Liver (tissue), 9 donors: ENCODE results near the gene AIF1. TPM values are rescaled to one million over a fixed set of nuclear protein-coding genes. Genes with fewer than 3 reads are reported as not detected.

Experiments used
- DNase-seq: peaks from one replicate; pipeline ENCODE4 v3.0.0-alpha.2; 2017; ENCODE audit warnings: low spot score
- H3K27ac ChIP-seq, 2 donors: one replicate each; pipeline ENCODE4 v1.7.0; 2013; ENCODE audit warnings: inconsistent platforms in 2 of 2, low read length in 2 of 2, control low read depth in 1 of 2, low read depth in 1 of 2, mild to moderate bottlenecking in 1 of 2
- H3K27me3 ChIP-seq, 4 donors: one replicate each; pipeline versions ENCODE4 v1.6.1 to v1.7.0; 2013; ENCODE audit warnings: low read length in 3 of 4, inconsistent platforms in 1 of 4, mild to moderate bottlenecking in 1 of 4, moderate library complexity in 1 of 4; ENCODE audit not compliant: control insufficient read depth in 4 of 4, insufficient read depth in 4 of 4
- H3K36me3 ChIP-seq, 4 donors: one replicate each; pipeline versions ENCODE4 v1.6.1 to v1.7.0; 2013; ENCODE audit warnings: low read length in 3 of 4, mild to moderate bottlenecking in 3 of 4, low read depth in 1 of 4, moderate library complexity in 1 of 4; ENCODE audit not compliant: control insufficient read depth in 4 of 4, insufficient read depth in 3 of 4
- H3K4me1 ChIP-seq, 4 donors: one replicate each; pipeline versions ENCODE4 v1.6.1 to v1.7.0; 2013; ENCODE audit warnings: low read length in 3 of 4, mild to moderate bottlenecking in 3 of 4, moderate library complexity in 1 of 4; ENCODE audit not compliant: control insufficient read depth in 4 of 4, insufficient read depth in 4 of 4
- H3K4me3 ChIP-seq, 3 donors: one replicate each; pipeline versions ENCODE4 v1.6.1 to v1.7.0; 2013; ENCODE audit warnings: low read length in 3 of 3, control low read depth in 1 of 3, low read depth in 1 of 3, mild to moderate bottlenecking in 1 of 3
- H3K9ac ChIP-seq, 2 donors: one replicate each; pipeline ENCODE4 v1.7.0; 2013; ENCODE audit warnings: low read length in 2 of 2, mild to moderate bottlenecking in 2 of 2, moderate library complexity in 2 of 2, control low read depth in 1 of 2, low read depth in 1 of 2
- H3K9me3 ChIP-seq, 4 donors: one replicate each; pipeline versions ENCODE4 v1.6.1 to v1.7.0; 2013; ENCODE audit warnings: low read length in 3 of 4; ENCODE audit not compliant: control insufficient read depth in 4 of 4
- EGR1 ChIP-seq, 2 donors: IDR thresholded peaks; 2 replicates each; pipeline ENCODE4 v1.6.1; 2016 to 2018; ENCODE audit warnings: antibody characterized with exemption in 2 of 2, low read depth in 2 of 2
- FOXA2 ChIP-seq: IDR thresholded peaks from 2 replicates; pipeline ENCODE4 v1.6.1; 2016; ENCODE audit warnings: antibody characterized with exemption
- GABPA ChIP-seq, 2 donors: IDR thresholded peaks in 1 of 2; conservative IDR thresholded peaks in 1 of 2; 2 replicates each; pipeline ENCODE4 v1.6.1; 2016; ENCODE audit warnings: antibody characterized with exemption in 2 of 2, mild to moderate bottlenecking in 1 of 2, moderate library complexity in 1 of 2
- HNF4A ChIP-seq, 2 donors: conservative IDR thresholded peaks; 2 replicates each; pipeline ENCODE4 v1.6.1; 2016; ENCODE audit warnings: antibody characterized with exemption in 2 of 2, mild to moderate bottlenecking in 2 of 2
- HNF4G ChIP-seq: IDR thresholded peaks from 2 replicates; pipeline ENCODE4 v1.6.1; 2016; ENCODE audit warnings: antibody characterized with exemption
- JUND ChIP-seq, 2 donors: IDR thresholded peaks; 2 replicates each; pipeline ENCODE4 v1.6.1; 2016; ENCODE audit warnings: antibody characterized with exemption in 2 of 2
- NR2F2 ChIP-seq: IDR thresholded peaks from 2 replicates; pipeline ENCODE4 v1.6.1; 2016; ENCODE audit warnings: antibody characterized with exemption
- RAD21 ChIP-seq, 2 donors: IDR thresholded peaks; 2 replicates each; pipeline ENCODE4 v1.6.1; 2016; ENCODE audit warnings: antibody characterized with exemption in 2 of 2, mild to moderate bottlenecking in 2 of 2
- RXRA ChIP-seq, 2 donors: IDR thresholded peaks; 2 replicates each; pipeline ENCODE4 v1.6.1; 2017 to 2018; ENCODE audit warnings: antibody characterized with exemption in 2 of 2, mild to moderate bottlenecking in 1 of 2
- SP1 ChIP-seq: IDR thresholded peaks from 2 replicates; pipeline ENCODE4 v1.6.1; 2018; ENCODE audit warnings: antibody characterized with exemption, mild to moderate bottlenecking
- TAF1 ChIP-seq: conservative IDR thresholded peaks from 2 replicates; pipeline ENCODE4 v1.6.1; 2016; ENCODE audit warnings: antibody characterized with exemption, mild to moderate bottlenecking
- YY1 ChIP-seq: IDR thresholded peaks from 2 replicates; pipeline ENCODE4 v1.6.1; 2016; ENCODE audit warnings: antibody characterized with exemption, mild to moderate bottlenecking
- WGBS: extraction: QIAGEN DNeasy Blood & Tissue Kit; methylation state at CpG from one replicate; pipeline ENCODE4 v1.1.7; 2013; 5-methylcytosine and 5-hydroxymethylcytosine counted together
- polyA plus RNA-seq, 2 donors: library from polyadenylated mRNA; stranded (reverse) in 1 of 2; unstranded in 1 of 2; fragments of 200-250 nt in 1 of 2; fragments of >200 nt in 1 of 2; fragmentation: Nextera tagmentation in 1 of 2; extraction: Ambion mirVana in 1 of 2; gene quantifications; one replicate each; pipeline versions ENCODE4 v1.2.1 to v1.2.3, GENCODE V29; 2013 to 2015
- total RNA-seq, 2 donors: library from RNA; depleted of rRNA; stranded (reverse); fragments of >200 nt; gene quantifications; one replicate each; pipeline ENCODE4 v1.2.3, GENCODE V29; 2014
- TF ChIP-seq, protein P1 (sequence below): IDR thresholded peaks from 2 replicates; pipeline ENCODE4 v1.6.1; 2016; ENCODE audit warnings: antibody characterized with exemption
- TF ChIP-seq, protein P2 (sequence below): IDR thresholded peaks from 2 replicates; pipeline ENCODE4 v1.6.1; 2016; ENCODE audit warnings: antibody characterized with exemption
- TF ChIP-seq, protein P3 (sequence below): IDR thresholded peaks from 2 replicates; pipeline ENCODE4 v1.6.1; 2016; ENCODE audit warnings: antibody characterized with exemption
- TF ChIP-seq, protein P4 (sequence below): IDR thresholded peaks from 2 replicates; pipeline ENCODE4 v1.6.1; 2016; ENCODE audit warnings: antibody characterized with exemption, mild to moderate bottlenecking
- TF ChIP-seq, protein P5 (sequence below): fragments of 150-350 bp; IDR thresholded peaks from 2 replicates; pipeline ENCODE4 v1.5.1; 2017; ENCODE audit warnings: improper control_type of control experiment, low read depth, low read length; ENCODE audit not compliant: missing input control
- donor health status: healthy.
- donor health status: healthy.
- donor health status: healthy.
- donor health status: healthy.
- donor health status: healthy.

The AIF1 gene
- total and polyA plus RNA-seq, 4 donors, result 12.2 to 46.8 (median 26.7) TPM

DNA sequence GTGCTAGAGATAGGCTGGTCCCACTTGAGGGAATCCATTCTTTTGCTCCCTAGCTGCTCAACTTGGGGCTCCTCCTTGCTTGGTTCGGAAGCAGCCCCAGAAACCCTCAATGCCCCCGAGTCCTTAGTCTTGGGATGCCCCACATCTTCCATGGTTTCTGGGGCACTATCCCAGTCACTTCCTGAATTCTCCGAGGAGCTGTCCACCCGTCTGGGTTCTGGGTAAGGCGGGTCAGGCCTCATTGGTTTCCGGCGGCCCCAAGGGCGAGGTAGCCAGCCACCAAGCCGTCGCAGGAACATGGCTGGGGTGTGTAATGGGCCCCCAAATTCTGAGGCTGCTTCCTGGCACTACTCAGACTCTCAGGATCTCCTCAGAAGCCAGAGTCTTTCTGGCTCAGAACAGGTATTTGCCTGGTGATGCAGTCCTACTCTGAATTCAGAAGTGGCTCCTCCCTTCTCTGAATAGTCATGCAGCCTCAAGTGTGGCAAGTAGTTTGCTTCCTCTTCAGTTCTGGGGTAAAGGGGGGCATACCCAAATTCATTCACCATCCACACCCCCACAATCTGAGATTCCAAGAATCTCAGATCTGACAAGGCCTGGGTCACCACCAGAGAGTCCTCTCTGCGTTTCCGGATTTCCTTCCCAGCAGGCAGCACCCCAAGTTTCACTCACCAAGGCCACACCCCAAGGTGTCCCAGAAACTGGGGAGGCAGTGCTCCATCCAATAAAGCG, 44.8 kb downstream of the AIF1 start:
- WGBS, result 37% methylated on average over 13 of the region's 13 CpGs
- H3K9ac ChIP-seq, result peak overlapping the region; percentile 87 to 96

DNA sequence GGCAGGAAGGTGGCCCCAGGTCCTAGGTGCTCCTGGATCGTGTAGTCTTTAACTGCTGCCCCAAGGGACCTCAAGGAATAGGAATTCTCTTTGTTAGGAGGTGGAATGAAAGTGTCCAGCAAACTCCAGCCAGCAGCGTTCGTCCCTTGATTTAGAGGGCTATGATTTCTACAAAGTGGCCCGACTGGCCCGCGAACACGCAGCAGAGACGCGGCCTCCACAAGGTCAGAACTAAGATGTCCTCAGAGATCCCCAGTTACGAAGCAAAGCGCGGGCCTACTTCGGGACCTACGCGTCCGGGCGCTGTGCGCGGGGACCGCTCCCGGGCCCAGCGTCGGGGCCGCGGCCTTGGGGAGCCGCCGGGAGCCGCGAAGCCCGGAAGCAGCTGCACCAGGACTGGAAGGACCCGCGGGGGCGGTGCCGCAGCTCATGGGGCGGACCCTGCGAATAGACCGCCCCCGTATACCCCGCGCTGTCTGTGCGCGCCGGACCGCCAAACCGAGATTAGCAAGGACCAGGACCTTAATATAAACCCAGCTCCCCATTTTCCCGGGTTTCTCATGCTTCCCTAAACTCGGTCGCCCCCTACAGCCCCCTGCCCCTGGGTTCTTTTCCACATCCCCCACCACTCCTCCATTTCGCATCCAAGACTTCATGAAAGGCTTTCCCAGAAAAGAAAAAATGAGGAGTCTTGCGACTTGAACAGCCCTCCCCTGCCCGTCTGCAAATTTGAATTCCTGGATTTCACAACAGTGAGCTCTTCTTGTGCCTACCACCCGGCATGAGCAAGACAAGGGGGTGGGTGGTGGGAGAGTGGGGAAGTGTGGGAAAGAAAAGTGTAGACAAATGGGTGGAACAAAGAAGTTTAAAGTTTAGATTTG, 45.6 kb downstream of the AIF1 start, which contains the start of gene C6orf47:
Gene C6orf47 (minus strand): TSS at position 398 of the 881 bp plus-strand sequence. CDS start 831 bp downstream, outside the sequence.
- peak; percentile 87 for DNase-seq
- peaks cover 20 to 75% (median 64%) of the 10 kb centered on the region in 4 donors for H3K4me1 ChIP-seq
- no peaks in the 10 kb centered on the region for H3K27me3 ChIP-seq
- H3K4me3 ChIP-seq, result peak within 1 kb of the TSS; percentile 65 to 82 (median 67)
- H3K9ac ChIP-seq, result peak within 1 kb of the TSS; percentile 87 to 96
- no peaks in the 10 kb centered on the region for H3K9me3 ChIP-seq
- peak within 1 kb of the TSS; percentile 81 to 90 for H3K27ac ChIP-seq
- H3K36me3 ChIP-seq, result peaks cover 0 to 7% (median 6%) of the 10 kb centered on the region in 4 donors
- WGBS, result under 1% methylated on average over 52 of the region's 52 CpGs
- TF ChIP-seq TAF1 (no peak), JUND (IDR thresholded peaks at IDR 0.05) (no peak), EGR1 (IDR thresholded peaks at IDR 0.05; ENCODE audit: low read depth in 2 of 2) (peak; percentile 61 to 91), RXRA (IDR thresholded peaks at IDR 0.05) (no peak), NR2F2 (no peak), GABPA (IDR thresholded peaks at IDR 0.05 in 1 of 2, conservative IDR thresholded peaks at IDR 0.05 in 1 of 2) (peak in 1 of 2 donors; percentile 63), RAD21 (IDR thresholded peaks at IDR 0.05) (no peak), HNF4G (no peak), YY1 (peak; percentile 13), HNF4A (conservative IDR thresholded peaks at IDR 0.05) (no peak), FOXA2 (no peak)
- TF ChIP-seq, protein P1, sequence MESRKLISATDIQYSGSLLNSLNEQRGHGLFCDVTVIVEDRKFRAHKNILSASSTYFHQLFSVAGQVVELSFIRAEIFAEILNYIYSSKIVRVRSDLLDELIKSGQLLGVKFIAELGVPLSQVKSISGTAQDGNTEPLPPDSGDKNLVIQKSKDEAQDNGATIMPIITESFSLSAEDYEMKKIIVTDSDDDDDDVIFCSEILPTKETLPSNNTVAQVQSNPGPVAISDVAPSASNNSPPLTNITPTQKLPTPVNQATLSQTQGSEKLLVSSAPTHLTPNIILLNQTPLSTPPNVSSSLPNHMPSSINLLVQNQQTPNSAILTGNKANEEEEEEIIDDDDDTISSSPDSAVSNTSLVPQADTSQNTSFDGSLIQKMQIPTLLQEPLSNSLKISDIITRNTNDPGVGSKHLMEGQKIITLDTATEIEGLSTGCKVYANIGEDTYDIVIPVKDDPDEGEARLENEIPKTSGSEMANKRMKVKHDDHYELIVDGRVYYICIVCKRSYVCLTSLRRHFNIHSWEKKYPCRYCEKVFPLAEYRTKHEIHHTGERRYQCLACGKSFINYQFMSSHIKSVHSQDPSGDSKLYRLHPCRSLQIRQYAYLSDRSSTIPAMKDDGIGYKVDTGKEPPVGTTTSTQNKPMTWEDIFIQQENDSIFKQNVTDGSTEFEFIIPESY, result no peak
- TF ChIP-seq, protein P2, sequence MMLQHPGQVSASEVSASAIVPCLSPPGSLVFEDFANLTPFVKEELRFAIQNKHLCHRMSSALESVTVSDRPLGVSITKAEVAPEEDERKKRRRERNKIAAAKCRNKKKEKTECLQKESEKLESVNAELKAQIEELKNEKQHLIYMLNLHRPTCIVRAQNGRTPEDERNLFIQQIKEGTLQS, result no peak
- TF ChIP-seq, protein P3, sequence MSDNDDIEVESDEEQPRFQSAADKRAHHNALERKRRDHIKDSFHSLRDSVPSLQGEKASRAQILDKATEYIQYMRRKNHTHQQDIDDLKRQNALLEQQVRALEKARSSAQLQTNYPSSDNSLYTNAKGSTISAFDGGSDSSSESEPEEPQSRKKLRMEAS, result no peak

More for the DNA sequence above, 44.8 kb downstream of the AIF1 start:
- Histone ChIP-seq H3K4me1 (peaks cover 20 to 83% (median 72%) of the 10 kb centered on the region in 4 donors), H3K27ac (peak overlapping the region; percentile 81 to 90), H3K36me3 (peaks cover 0 to 7% (median 6%) of the 10 kb centered on the region in 4 donors), H3K4me3 (peak overlapping the region; percentile 65 to 82 (median 67)), H3K9me3 (no peaks in the 10 kb centered on the region), H3K27me3 (no peaks in the 10 kb centered on the region)
- no peak for DNase-seq
- no peak for TF ChIP-seq RXRA (IDR thresholded peaks at IDR 0.05)
- TF ChIP-seq GABPA (IDR thresholded peaks at IDR 0.05 in 1 of 2, conservative IDR thresholded peaks at IDR 0.05 in 1 of 2), result no peak
- TF ChIP-seq SP1, result no peak
- TF ChIP-seq, protein P4, sequence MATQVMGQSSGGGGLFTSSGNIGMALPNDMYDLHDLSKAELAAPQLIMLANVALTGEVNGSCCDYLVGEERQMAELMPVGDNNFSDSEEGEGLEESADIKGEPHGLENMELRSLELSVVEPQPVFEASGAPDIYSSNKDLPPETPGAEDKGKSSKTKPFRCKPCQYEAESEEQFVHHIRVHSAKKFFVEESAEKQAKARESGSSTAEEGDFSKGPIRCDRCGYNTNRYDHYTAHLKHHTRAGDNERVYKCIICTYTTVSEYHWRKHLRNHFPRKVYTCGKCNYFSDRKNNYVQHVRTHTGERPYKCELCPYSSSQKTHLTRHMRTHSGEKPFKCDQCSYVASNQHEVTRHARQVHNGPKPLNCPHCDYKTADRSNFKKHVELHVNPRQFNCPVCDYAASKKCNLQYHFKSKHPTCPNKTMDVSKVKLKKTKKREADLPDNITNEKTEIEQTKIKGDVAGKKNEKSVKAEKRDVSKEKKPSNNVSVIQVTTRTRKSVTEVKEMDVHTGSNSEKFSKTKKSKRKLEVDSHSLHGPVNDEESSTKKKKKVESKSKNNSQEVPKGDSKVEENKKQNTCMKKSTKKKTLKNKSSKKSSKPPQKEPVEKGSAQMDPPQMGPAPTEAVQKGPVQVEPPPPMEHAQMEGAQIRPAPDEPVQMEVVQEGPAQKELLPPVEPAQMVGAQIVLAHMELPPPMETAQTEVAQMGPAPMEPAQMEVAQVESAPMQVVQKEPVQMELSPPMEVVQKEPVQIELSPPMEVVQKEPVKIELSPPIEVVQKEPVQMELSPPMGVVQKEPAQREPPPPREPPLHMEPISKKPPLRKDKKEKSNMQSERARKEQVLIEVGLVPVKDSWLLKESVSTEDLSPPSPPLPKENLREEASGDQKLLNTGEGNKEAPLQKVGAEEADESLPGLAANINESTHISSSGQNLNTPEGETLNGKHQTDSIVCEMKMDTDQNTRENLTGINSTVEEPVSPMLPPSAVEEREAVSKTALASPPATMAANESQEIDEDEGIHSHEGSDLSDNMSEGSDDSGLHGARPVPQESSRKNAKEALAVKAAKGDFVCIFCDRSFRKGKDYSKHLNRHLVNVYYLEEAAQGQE, result peak; percentile 97
- TF ChIP-seq, protein P5, sequence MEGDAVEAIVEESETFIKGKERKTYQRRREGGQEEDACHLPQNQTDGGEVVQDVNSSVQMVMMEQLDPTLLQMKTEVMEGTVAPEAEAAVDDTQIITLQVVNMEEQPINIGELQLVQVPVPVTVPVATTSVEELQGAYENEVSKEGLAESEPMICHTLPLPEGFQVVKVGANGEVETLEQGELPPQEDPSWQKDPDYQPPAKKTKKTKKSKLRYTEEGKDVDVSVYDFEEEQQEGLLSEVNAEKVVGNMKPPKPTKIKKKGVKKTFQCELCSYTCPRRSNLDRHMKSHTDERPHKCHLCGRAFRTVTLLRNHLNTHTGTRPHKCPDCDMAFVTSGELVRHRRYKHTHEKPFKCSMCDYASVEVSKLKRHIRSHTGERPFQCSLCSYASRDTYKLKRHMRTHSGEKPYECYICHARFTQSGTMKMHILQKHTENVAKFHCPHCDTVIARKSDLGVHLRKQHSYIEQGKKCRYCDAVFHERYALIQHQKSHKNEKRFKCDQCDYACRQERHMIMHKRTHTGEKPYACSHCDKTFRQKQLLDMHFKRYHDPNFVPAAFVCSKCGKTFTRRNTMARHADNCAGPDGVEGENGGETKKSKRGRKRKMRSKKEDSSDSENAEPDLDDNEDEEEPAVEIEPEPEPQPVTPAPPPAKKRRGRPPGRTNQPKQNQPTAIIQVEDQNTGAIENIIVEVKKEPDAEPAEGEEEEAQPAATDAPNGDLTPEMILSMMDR, result no peak
